CD4-positive, alpha-beta T cell treated with Interleukin-6 at 100 ng/mL for 8 hours (primary cell): ENCODE data around the gene AMBRA1.

Source experiments
- DNase-seq: peaks from one replicate; pipeline ENCODE4 v3.0.0-alpha.2; 2020; ENCODE audit warnings: mixed read lengths, low spot score

Gene AMBRA1

DNA sequence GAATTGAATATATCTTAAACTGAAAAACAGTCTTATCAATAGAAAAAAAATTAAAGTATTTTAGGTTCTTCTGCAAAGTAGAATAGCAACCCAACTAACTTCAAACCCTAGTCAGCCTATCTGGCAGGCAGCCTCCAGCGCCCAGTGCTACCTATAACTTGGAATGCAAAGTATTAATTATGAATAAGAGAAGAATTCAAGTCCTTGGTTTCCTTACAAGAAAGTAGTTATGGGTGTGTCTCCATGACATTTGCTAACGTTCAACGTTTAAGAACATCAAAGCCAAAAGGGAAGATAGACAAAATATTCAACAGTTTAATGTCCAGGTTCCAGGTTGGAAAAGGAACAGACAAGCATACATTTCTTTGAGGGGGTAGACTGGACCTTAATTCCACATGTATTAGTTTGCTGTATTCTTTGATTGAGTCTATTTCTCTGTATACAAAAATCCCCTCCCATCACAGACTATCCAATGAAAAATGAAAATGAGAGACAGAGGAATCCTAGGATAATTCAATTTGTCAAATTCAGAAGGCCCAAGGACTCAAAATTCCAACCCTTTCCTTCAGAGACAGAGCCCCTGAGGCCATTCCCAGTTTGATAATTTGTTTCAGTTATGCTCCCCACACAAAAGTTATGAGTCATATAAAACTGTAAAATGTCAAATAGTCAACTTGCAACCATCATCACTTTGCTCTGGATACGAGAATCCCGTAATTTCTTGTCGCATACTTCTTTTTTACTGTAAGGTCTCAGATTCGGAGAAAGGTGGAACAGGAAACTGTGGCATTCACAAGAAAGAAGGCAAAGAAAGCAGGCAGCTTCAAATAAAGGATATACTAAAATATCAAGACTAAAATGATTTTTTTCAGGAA is 118.5 kb downstream of the AMBRA1 start:
- DNase-seq, result no peak

- DNase-seq, result no peak
These were observed 121.2 kb downstream of the AMBRA1 start for GRCh38 chr11:46472662-46472994.

- no peak for DNase-seq
These were observed 121.7 kb downstream of the AMBRA1 start for GRCh38 chr11:46471943-46472661.

- DNase-seq, result no peak
These were observed 123.9 kb downstream of the AMBRA1 start for GRCh38 chr11:46469926-46470325.

DNA sequence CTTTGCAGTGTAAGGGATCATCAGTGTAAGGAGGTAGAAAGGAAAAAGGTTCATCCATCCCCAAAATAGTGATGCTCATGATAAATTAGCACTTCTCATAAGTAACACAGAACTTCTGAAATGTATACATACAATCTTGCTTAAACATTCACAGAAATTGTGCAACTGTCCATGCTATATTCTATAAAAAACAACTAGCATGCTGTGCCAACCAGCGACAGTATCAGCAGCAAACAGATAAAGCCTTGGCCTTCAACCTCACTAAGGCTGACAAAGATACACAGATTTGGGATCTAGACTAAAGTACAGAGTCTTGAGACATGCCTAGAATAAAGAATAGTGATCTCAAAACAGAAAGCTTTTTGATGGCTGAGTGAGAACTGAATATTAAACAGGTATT is 128.1 kb downstream of the AMBRA1 start:
- no peak for DNase-seq

DNA sequence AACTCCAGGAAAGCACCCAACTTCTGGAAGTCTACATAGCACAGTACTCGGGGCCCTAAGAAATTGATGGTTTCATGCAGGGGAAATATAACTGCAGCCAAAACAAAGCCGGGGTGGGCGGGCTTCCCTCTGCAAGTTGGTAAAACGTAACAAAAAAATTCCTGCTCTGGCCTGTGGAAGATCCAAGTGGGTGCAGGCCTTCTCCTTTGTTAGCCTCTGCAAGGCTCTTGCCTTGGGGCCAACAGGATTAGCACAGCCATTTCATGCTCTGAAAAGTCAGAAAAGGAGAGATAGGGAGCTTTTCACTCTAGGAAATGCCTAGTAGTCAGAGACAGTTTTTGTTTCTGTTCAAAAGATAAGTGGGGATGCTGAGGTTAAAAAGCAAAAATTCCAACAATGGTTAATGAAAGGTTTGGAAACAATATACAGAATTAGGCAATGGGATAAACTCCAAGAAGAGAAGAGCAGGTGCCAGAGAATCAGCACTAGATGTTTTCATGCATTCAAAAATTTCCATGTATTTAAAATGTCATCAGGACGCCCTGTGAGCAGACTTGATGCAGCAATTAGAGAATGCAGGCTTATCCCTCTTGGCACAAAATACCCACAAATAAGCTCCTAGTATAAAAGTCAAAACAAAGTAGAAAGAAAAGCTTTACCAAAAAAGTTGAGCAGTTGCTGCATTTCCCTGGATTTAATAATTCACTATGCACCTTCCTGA is 130.0 kb downstream of the AMBRA1 start:
- no peak for DNase-seq

- no peak for DNase-seq
These were observed 132.3 kb downstream of the AMBRA1 start for GRCh38 chr11:46461461-46461927.

DNA sequence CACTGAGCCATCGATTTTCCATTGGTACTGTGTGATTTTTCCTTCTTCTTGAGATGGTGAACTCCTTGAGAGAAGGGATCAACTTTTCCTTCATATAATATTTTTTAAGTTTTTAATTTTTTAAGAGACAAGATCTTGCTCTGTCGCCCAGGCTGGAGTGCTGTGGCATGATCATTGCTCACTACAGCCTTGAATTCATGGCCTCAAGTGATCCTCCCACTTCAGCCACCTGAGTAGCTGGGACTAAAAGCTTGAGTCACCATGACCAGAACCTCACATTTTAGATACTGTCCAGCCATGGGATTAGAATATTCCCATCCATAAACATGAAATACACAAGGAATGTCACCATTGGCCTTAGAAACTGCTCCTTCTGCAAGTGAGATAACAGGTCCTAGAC is 135.3 kb downstream of the AMBRA1 start:
- no peak for DNase-seq

- DNase-seq, result no peak
These were observed 136.0 kb downstream of the AMBRA1 start for GRCh38 chr11:46457659-46458424.

DNA sequence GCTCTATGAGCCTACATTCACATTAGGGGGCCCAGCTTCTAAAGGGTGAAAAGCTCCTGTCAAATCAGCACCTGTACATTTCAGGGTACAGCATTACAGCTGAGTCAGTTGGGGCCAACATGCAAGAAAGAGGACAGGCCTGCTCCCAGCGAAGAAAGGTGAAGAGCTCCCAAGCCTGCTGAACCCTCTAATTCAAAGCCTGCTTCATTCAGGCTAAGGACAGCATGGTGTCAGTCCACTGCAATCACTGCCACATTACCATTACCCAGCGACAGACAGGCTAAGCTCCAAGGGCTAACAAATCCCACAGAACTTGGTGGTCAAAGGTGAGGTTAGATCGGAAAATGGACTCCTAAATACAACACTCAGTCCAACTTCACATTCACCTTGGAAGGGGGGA is 136.8 kb downstream of the AMBRA1 start:
- no peak for DNase-seq

DNA sequence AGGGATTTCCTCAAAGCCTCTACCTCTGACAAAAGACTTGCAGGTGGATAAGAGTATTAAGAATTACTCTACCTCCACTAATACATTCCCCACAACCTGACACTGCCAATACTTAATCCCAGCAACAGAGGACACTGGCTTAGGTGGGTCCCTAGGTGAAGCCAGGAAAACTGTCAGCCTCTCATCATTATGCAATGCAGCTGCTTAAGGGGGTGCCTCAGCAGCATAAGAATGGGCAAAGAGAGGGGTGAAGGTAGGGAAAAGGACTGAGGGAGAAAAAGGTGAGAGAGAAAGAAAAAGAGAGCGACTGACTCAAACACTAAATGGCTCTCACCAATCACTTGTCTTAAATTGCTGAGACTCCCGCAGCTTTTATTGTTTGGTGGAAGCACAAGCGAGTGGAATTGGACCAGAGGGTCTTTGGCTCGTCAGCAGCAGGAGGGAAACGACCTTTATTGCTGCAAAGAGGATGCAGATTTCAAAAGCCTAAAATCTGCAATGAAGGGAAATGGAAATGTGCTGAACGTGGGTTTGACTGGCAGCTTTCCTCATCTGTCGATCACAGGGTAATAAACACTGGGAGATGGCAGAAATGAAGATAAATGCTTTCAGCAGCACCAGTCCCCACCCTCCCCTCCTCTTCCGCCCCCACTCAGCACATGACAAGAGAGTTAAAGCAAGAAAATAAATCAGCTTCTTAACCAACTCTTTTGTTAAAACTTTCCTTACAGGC is 137.4 kb downstream of the AMBRA1 start:
- no peak for DNase-seq

- DNase-seq, result no peak
These were observed 138.0 kb downstream of the AMBRA1 start for GRCh38 chr11:46455834-46456233.

DNA sequence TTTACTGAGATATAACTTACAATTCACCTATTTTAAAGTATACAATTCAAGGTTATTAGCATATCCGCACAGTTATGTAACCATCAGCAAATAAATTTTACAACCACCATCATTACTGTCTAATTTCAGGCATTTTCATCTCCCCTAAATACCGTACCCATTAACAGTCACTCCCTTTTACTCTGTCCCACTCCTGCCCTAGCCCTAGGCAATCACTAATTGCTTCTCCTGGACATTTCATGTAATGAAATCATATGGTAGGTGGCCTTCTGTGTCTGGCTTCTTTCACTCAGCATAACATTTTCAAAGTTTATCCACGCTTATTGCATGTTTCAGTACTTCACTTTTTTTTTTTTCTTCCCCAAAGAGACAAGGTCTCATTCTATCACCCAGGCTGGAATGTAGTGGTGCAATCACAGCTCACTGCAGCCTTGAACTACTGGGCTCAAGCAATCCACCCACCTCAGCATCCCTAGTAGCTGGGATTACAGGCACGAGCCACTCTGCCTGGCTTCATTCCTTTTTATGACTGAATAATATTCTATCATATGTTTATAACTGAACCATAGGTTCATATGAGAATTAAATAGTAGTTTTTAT is 140.8 kb downstream of the AMBRA1 start:
- no peak for DNase-seq

- DNase-seq, result no peak
These were observed 142.1 kb downstream of the AMBRA1 start for GRCh38 chr11:46451759-46452158.

GRCh38 chr11:46450846-46451477 is 142.9 kb downstream of the AMBRA1 start:
- no peak for DNase-seq

- no peak for DNase-seq
These were observed 146.3 kb downstream of the AMBRA1 start for GRCh38 chr11:46447544-46447943.

- DNase-seq, result no peak
These were observed 147.7 kb downstream of the AMBRA1 start for GRCh38 chr11:46445920-46446771.

DNA sequence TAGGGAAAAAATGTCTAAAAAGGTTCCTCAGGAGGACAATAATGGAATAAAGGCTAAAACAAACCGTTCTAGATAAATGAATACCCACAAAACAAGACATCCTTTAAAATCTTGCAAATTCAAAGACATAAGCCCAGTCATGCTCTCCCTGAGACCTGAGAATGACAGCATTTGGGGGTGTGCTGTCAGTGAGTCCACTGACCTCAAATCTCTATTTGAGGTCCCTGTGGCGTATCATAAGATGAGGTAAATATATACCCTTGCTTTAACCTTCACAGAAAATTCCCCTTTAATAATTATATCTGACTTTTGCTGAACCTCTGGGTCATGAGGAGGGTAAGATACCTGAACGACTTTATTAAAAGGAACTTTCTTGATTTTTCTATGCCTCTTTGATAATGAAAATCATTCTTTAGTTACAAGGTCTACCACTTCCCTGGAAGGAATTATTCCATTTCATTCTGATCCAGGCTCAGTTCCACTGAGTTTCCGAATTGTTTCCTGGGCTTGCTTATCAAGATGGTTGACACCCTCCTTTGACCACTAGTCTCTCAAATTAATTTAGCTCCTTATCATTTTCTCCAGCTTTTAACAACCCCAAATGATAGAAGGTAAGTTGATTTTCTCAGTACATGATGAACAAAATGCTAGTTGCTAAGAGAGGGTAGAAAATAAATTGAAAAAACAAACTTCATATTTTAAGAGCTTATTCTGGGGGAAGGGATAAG is 148.5 kb downstream of the AMBRA1 start:
- DNase-seq, result no peak

GRCh38 chr11:46444305-46444704 is 149.5 kb downstream of the AMBRA1 start:
- no peak for DNase-seq
